ENCODE results near the gene RGS13.

RGS13 gene

DNA sequence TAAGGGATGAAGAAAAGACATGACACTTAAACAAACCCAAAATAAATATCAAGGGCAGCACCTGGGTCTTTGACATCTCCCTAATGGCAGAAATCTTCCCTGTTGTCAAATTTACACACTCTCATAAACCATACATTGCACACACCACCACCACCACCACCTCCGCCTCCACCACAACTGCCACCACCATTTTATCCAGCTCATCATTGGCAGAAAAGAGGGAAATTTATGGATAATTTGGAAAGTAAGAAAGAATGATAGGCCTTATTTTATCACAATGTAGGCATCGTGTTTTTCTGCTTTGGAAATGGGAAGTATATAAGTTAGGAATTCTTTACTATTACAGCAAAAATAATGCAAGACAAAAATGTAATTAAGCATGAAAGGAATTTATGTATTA is 27.3 kb upstream of the RGS13 start:
- Histone ChIP-seq H3K9ac (ENCODE audit: low read depth, low read length) (no peak overlapping the region), H3K9me3 (ENCODE audit: control insufficient read depth, insufficient read depth, low read length) (no peaks in the 10 kb centered on the region), H3K4me1 (ENCODE audit: insufficient read depth, low read length) (no peaks in the 10 kb centered on the region), H3K36me3 (ENCODE audit: insufficient read depth, low read length) (no peaks in the 10 kb centered on the region)

DNA sequence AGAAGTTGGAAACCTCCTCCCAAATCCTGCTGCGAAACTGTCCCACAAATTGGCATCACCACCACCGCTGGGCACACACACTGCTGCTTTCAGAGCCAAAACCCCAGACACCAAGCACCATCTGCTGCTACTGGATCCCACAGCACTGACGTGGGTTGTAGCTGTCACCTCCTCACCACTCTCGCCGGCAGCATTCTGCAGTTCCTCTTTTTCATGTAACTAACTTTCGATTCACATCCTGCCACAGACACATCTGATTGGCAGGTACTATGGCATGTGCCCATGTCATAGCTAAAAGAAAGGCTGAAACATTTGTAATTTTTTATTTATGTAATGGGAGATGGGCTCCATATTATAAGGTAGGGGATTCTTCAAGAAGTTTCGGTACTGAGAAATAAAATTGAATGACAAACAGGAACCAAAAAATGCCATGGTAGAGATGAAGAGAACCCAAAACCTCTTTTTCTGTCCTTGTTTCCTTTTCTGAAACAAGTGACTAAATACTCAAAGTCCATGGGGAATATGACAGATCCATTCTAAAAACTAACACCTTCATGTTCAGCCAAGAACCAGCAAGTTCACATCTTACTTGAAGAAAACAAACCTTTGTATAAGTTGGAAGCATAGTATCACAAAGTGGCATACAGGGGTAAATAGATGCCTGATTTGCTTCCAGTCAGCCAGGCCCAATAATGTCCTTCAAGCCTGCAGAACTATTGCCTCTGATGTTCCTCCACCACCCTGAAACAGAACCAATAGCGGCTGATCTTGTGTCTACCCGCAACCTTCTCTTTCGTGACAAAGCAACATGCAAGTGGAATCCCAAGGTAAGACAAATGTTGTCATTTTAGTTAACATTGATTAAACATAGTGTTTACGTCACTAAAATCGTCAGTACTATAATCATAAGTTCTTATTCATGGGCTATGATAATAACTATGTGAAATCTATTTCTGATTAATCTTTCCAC is 26.6 kb upstream of the RGS13 start:
- no peaks in the 10 kb centered on the region for H3K36me3 ChIP-seq (ENCODE audit: insufficient read depth, low read length)
- no peaks in the 10 kb centered on the region for H3K4me1 ChIP-seq (ENCODE audit: insufficient read depth, low read length)
- no peaks in the 10 kb centered on the region for H3K9me3 ChIP-seq (ENCODE audit: control insufficient read depth, insufficient read depth, low read length)
- no peak overlapping the region for H3K9ac ChIP-seq (ENCODE audit: low read depth, low read length)

DNA sequence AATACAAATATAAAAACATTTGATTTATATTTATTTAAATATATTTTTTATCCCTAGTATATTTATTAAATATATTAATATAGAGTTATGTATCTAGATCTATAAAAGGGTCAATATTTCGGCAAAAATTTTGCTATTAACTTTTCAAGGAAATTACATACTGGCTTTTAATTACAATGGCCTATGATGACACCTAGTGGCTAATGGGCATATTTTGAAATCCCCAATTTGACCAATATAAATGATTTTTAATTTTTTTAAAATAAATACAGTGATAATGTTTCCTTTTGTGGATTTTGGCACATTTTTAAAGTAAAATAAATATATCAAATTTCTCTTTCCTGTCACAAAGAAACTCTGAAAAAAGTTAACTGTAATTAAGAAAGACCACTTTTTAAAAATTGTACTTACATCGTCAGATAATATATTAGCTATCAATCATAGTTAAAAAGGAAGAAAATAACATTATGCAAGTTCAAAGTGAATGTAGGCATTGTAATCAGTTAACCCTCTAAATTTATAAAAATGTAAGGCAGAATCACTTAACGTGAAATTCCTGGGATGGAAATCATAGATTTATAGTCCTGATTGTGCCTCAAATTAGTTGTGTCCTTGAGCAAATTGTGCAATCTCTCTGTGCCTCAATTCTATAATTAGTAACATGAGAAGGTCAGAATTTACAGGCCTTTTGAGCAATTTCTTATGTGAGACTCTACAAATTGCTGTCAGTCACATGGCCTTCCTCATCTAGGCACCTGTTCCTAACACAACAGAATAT is 25.6 kb upstream of the RGS13 start:
- H3K9ac ChIP-seq (ENCODE audit: low read depth, low read length), result no peak overlapping the region
- no peaks in the 10 kb centered on the region for H3K36me3 ChIP-seq (ENCODE audit: insufficient read depth, low read length)
- H3K9me3 ChIP-seq (ENCODE audit: control insufficient read depth, insufficient read depth, low read length), result no peaks in the 10 kb centered on the region
- H3K4me1 ChIP-seq (ENCODE audit: insufficient read depth, low read length), result no peaks in the 10 kb centered on the region

DNA sequence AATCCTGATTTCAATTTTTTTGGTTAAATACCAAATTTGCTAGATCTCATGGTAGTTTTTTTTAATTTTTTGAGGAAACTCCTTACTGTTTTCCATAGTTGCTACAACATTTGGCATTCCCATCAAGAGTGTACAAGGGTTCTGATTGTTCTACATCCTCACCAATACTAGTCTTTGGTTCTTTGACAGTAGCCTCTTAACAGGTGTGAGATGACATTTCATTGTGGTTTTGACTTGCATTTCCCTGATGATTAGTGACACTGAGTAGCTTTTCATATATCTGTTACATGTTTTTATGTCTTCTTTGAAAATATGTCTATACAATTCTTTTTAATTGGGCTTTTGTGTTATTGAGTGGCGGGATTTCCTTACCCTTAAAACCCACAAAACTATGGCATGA is 20.9 kb upstream of the RGS13 start:
- H3K36me3 ChIP-seq (ENCODE audit: insufficient read depth, low read length), result no peaks in the 10 kb centered on the region
- H3K9ac ChIP-seq (ENCODE audit: low read depth, low read length), result no peak overlapping the region
- H3K9me3 ChIP-seq (ENCODE audit: control insufficient read depth, insufficient read depth, low read length), result no peaks in the 10 kb centered on the region
- H3K4me1 ChIP-seq (ENCODE audit: insufficient read depth, low read length), result no peaks in the 10 kb centered on the region

DNA sequence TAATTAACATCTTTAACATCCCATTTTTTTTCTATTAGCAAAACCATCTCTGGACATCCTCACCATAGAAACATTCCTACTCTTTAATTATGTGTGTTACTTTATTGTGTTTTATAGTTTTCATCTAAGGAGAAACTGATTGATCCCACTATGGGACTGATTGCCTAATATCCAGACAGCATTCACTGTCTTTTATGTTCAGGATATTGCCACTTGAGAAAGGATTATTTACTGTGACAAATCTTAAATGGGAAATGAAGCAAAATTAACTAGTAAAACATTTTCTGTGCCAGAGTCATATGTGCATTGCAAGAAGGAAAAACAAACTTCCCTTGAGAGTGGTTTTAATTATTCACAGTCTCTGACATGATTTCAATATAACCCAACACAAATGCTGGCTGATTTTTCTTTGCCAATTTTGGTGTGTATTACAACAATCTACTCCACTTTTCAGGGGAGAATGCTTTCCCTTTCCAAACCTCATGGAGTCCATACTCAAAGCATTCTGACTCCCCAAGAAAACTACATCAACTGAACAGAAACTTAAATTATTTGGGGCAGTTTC is 15.8 kb upstream of the RGS13 start:
- Histone ChIP-seq H3K9ac (ENCODE audit: low read depth, low read length) (no peak overlapping the region), H3K9me3 (ENCODE audit: control insufficient read depth, insufficient read depth, low read length) (no peaks in the 10 kb centered on the region), H3K4me1 (ENCODE audit: insufficient read depth, low read length) (no peaks in the 10 kb centered on the region), H3K36me3 (ENCODE audit: insufficient read depth, low read length) (no peaks in the 10 kb centered on the region)

DNA sequence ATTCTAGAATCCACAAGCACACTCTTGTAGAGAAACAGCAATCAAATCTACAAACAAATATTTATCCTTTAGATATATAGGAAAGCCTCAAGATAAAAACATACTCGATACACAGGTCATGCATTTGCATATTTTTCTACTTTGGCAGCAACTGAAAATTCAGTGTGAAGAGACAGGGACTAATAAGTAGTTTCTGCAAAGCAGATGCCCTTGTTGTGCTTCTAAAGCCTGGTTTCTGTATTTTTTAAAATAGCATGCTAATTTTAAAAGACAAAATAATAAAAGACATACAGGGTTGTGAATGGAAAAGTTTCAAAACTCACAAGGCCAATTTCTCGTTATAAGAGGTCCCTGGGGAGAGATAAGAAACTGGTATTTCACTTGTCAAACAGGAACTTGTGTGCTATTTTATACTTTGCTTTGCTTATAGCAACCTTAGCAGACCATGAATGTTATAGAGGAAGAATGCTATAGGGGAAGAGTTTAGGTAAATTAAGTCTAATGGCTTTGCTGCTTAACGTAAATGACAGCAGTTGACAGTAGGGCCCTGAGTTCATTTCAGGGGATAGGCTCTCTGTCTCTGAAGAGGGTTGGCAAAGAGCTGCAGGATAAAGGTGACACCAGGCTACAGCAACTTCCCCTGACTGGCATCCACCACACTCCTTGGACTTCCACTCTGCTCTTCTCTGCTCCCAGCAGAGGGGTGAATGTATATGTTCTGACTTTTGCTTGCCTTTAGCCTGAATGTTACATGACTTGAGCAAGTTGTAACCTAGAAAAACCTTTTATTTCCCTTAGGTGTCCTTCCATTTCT is 9.4 kb upstream of the RGS13 start:
- Histone ChIP-seq H3K9ac (ENCODE audit: low read depth, low read length) (no peak overlapping the region), H3K4me1 (ENCODE audit: insufficient read depth, low read length) (no peaks in the 10 kb centered on the region), H3K36me3 (ENCODE audit: insufficient read depth, low read length) (no peaks in the 10 kb centered on the region), H3K9me3 (ENCODE audit: control insufficient read depth, insufficient read depth, low read length) (no peaks in the 10 kb centered on the region)

DNA sequence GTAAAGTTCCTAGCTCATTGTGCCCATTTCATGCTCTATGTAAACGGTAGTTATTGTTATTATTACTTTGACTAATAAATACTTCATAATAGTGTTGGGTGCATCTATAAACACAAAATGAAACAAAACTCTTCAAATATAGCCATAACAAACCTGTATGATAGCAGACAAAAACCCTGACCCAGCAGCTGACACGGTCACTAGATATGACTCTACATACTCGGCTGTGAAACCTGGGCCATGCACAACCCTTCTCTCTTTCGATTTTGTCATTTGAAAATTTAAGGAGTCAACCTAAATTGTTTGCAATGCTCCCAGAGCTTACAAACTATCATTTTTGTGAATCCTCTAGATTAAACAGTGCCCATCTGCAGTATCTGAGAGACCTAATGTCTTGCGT is 8.0 kb upstream of the RGS13 start:
- no peaks in the 10 kb centered on the region for H3K9me3 ChIP-seq (ENCODE audit: control insufficient read depth, insufficient read depth, low read length)
- peaks cover 2% of the 10 kb centered on the region for H3K4me1 ChIP-seq (ENCODE audit: insufficient read depth, low read length)
- no peaks in the 10 kb centered on the region for H3K36me3 ChIP-seq (ENCODE audit: insufficient read depth, low read length)
- H3K9ac ChIP-seq (ENCODE audit: low read depth, low read length), result no peak overlapping the region

DNA sequence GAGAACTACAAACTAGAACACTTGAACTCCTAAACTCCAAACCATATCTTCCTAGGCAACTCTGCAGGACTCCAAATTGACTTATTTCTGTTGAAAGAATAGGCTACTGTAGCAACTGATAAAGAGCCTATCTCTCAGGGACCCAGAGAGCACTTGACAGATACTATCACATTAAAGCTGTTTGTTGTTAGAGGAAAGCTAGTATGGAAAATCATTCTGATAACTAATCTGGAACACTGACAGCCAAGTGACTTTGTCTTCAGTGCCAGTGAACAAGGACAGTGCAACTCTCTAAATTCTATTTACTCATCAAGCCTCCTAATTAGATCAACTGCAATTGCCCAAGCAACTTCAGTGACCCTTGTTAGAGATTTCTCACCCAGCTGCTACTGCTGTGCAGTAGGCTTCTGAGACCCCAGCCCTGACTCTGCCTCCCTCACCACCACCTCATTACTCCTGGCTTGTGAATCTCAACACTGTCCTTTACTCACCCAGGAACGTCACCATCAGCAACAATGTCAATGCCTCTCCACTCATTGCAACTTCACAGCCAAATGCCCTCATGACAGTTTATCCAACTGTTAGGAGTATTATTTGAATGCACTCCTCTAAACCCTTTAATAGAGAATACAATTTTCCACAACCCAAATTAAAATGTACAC is 7.4 kb upstream of the RGS13 start:
- Histone ChIP-seq H3K36me3 (ENCODE audit: insufficient read depth, low read length) (no peaks in the 10 kb centered on the region), H3K9me3 (ENCODE audit: control insufficient read depth, insufficient read depth, low read length) (no peaks in the 10 kb centered on the region), H3K9ac (ENCODE audit: low read depth, low read length) (no peak overlapping the region), H3K4me1 (ENCODE audit: insufficient read depth, low read length) (peaks cover 7% of the 10 kb centered on the region)

DNA sequence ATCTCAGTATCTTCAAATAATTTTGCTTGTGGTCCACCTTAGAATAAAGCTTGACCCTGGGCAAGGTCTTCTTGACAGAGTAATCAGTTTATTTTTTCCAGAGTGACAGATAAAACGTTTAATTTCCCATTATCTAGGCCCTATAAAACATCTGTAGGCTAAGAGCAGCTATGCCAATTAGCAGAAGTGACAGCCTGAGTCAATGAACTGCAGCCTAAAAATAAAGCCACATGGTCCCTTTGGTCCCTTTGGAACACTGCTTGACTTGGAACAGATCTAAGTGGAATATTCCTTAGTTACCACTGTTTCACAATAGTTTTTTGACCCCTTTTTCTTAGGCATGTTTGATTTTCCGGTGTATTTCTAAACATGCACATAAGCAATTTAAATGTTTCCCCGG is 6.3 kb upstream of the RGS13 start:
- Histone ChIP-seq H3K4me1 (ENCODE audit: insufficient read depth, low read length) (peaks cover 7% of the 10 kb centered on the region), H3K9me3 (ENCODE audit: control insufficient read depth, insufficient read depth, low read length) (no peaks in the 10 kb centered on the region), H3K9ac (ENCODE audit: low read depth, low read length) (no peak overlapping the region)

DNA sequence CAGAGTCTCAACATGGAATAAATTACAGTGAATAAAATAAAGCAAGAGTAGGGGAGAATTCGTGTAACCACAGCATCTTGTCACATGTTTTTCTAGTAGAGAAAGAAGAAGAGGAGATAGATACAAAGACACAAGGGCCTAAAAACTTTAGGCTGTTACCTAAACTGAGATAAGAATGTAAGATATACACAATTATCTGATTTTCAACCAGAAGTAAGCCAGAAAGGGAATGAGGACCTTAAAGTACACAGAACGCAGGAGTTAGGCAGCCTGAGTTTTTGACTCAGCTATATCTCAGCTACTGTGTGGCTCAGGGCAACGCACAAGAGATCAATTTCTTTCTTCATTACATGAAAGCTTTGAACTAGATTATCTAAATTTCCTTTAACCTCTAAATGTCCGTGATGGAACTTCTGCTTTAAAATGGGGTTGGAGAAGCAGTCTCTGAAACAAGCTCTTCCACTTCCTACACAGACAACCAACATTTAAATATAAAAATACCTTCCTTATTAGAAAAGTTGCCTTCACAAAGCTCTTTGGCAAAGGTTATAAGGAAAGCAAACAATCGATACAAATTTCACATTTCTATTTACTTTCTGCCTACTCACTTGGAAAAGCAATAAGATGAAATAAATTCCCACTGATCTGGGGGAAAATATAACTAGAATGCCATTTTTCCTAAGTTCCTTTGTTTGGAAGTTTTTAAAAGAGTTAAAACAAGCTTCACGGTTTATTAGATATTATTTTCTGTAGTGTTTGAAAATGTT is 5.2 kb upstream of the RGS13 start:
- Histone ChIP-seq H3K9me3 (ENCODE audit: control insufficient read depth, insufficient read depth, low read length) (no peaks in the 10 kb centered on the region), H3K36me3 (ENCODE audit: insufficient read depth, low read length) (no peaks in the 10 kb centered on the region), H3K9ac (ENCODE audit: low read depth, low read length) (no peak overlapping the region), H3K4me1 (ENCODE audit: insufficient read depth, low read length) (peaks cover 7% of the 10 kb centered on the region)

More for the DNA sequence above, 6.3 kb upstream of the RGS13 start:
- no peaks in the 10 kb centered on the region for H3K36me3 ChIP-seq (ENCODE audit: insufficient read depth, low read length)

DNA sequence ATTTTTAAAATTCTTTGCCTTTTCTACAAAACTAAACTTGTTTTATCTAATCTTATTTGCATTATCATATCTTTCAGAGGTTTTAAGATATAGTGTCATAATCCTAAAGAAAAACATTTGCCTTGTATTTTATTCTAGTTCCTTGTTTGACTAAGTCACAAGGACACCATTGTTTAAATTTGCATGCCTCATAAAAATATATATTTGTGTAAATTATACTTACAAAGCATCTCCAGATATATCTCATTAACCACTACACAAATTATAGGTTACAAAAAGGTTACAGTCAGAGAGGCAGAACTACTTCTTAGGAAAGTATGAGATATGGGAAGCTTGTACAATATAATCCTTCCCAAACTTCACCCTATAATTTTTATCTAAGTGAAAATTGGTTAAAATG is 4.2 kb upstream of the RGS13 start:
- Histone ChIP-seq H3K9ac (ENCODE audit: low read depth, low read length) (no peak overlapping the region), H3K4me1 (ENCODE audit: insufficient read depth, low read length) (peaks cover 7% of the 10 kb centered on the region), H3K9me3 (ENCODE audit: control insufficient read depth, insufficient read depth, low read length) (no peaks in the 10 kb centered on the region), H3K36me3 (ENCODE audit: insufficient read depth, low read length) (no peaks in the 10 kb centered on the region)

DNA sequence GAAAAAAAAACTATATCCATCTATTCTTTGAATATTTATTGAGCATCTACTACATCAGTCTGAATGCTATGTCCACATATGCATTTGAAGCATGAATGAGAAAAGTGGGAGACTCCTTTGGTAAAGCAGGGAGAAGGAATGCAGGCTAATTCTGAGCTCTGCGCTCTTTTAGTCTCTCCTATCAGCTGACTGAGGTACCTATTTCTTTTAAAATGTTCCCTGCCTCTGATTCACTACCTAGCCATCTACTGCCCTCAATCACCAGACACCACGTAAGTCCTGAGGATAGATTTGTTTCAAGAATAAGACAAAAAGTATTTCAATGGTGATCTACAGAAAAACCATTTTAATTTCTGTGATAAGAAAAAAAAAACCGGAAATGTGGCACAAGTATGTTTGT is 3.8 kb upstream of the RGS13 start:
- Histone ChIP-seq H3K36me3 (ENCODE audit: insufficient read depth, low read length) (no peaks in the 10 kb centered on the region), H3K9me3 (ENCODE audit: control insufficient read depth, insufficient read depth, low read length) (no peaks in the 10 kb centered on the region), H3K9ac (ENCODE audit: low read depth, low read length) (no peak overlapping the region), H3K4me1 (ENCODE audit: insufficient read depth, low read length) (peaks cover 7% of the 10 kb centered on the region)

All from ES-I3 (cell line).